Fibroblast of skin of abdomen (primary cell): ENCODE measurements around the gene FGF14.
"Not testable (repeated sequence)": the region's sequence is repeated elsewhere in the genome, so short reads cannot be mapped to it uniquely, and the experiment has no call there.

Experiments
- DNase-seq: peaks from one replicate; pipeline ENCODE4 v3.0.0-alpha.2; 2013

Gene FGF14

DNA sequence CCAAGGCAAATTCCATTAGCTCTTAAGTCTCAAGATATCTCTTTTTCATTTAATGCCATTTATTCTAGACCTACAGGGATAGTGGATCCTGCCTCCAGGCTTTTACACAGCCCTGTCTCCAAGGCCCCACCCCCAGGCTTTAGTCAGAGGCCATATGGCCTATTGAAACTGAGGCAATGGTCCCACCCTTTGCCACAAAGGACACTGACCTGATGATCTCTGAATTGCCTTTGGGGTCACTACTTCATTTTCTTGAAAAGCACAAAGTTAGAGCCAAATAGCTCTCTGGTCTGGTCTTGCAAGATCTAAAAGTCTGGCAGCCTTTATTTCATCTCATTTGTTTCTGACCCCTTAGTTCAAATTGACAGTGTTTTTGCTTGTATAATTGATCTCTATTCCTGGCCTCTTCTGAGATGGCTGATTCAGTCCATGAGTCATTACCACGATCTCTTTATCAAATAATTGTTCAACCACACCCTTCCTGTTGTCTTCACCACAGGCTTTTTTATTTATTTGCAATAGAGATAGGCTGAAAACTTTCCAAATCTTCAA, 209.8 kb downstream of the FGF14 start:
- DNase-seq: peak; percentile 4

GRCh38 chr13:102190930-102191329, 210.9 kb downstream of the FGF14 start:
- DNase-seq: no peak

GRCh38 chr13:102187313-102187712, 214.5 kb downstream of the FGF14 start:
- DNase-seq: no peak

GRCh38 chr13:102185375-102185984, 216.4 kb downstream of the FGF14 start:
- no peak for DNase-seq

- no peak for DNase-seq
Measured at GRCh38 chr13:102183509-102184182, 218.2 kb downstream of the FGF14 start.

DNA sequence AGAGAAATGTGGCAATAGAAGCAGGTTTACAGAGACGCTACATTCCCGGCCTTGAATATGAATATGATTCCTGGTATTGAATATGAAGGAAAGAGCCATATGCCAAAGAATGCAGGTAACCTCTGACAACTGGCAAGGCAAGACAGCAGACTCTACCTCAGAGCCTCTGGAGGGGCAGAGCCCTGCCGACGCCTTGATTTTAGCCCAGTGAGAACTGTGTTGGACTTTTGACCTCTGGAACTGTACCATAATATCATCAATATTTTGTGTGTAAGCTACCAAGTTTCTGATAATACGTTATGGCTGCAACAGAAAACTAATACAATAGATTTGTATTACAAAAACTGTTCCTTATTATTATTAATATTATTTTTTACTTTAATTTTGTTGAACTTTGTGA, 219.7 kb downstream of the FGF14 start:
- DNase-seq: no peak

- DNase-seq: no peak
Measured at GRCh38 chr13:102177431-102177830, 224.4 kb downstream of the FGF14 start.

GRCh38 chr13:102176846-102177245, 225.0 kb downstream of the FGF14 start:
- DNase-seq: no peak

DNA sequence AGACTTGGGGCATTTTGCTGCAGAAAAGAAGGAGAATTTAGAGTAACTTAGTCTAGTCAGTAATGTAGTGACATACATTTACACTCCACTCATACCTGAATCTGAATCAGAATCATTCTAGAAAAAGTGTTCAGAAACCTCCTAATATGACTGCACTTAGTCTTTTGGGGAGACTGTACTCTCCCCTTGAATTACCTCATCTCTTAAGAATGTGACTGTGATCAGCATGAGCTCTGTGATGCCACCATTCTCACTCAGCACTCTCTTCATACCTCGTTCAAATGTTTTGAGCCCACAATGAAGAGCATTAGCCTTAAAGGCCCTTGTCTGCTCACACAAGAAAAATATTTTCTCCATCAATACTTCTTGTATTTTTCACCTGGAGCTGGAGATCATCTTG, 229.4 kb downstream of the FGF14 start:
- DNase-seq: no peak

DNA sequence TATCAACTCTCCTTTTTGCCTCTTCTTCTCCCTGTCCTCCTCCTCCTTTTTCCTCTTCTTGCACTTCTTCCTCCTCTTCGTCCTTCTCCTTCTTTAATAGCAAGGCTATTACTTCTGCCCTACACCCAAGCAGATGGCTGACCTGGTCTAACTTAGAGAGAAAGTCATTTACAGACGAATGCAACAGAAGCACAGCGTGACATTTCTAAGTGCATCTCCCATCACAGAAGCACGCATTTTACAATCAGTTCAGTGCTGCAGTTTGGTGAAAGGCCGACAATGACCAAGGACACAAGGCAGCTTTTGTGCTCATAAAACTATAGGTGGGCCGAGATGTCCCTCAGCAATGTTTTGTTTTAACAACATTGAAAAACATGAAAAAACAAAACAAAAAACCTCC, 231.5 kb downstream of the FGF14 start:
- DNase-seq: no peak

DNA sequence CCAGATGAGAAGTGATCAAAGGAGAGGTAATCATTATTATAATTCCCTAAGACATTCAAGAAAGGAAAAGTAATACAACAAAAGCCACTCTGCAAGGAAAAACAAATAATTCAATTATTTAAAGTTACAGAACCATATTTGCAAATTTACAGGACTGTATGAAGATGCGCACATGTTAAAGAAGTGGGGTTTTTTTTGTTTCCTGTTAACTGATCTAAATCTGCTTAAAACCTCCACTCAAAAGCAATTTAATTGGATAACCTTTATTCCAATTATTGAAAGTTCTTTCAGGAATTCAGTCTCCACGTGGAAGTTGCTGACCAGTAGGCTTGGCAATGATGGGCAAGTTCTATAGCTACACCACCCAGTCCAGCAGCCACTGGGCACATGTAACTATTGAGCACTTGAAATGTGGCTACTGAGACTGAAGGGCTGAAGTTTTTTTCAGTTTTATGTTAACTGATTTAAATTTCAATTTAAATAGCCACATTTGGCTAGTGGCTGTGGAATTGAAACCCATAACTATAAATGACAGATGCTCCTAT, 232.3 kb downstream of the FGF14 start:
- DNase-seq: no peak

- DNase-seq: no peak
Measured at GRCh38 chr13:102152790-102153189, 249.1 kb downstream of the FGF14 start.

DNA sequence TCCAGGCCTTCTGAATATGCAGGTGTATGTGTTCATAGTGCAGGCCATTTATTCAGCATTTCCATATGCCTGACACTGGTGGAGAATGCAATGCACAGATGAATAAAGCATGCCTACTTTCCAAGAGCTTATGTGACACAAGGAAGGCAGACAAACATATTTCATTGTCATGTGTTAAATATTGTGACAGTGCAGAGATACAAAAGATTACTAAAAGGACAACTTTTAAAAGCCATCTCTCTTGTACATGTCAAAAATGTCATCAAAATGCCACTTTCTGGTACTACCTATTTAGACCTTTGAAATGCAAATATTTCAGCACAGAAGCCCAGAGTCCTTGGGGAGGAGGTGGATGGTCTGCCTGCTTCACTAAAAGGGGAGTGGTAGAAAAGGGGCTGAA, 254.5 kb downstream of the FGF14 start:
- no peak for DNase-seq

- DNase-seq: no peak
Measured at GRCh38 chr13:102145750-102146149, 256.1 kb downstream of the FGF14 start.

GRCh38 chr13:102142473-102142826, 259.4 kb downstream of the FGF14 start:
- DNase-seq: no peak

- DNase-seq: peak; percentile 12
Measured at GRCh38 chr13:102141625-102142472, 260.0 kb downstream of the FGF14 start.

- no peak for DNase-seq
Measured at GRCh38 chr13:102139626-102140025, 262.2 kb downstream of the FGF14 start.

DNA sequence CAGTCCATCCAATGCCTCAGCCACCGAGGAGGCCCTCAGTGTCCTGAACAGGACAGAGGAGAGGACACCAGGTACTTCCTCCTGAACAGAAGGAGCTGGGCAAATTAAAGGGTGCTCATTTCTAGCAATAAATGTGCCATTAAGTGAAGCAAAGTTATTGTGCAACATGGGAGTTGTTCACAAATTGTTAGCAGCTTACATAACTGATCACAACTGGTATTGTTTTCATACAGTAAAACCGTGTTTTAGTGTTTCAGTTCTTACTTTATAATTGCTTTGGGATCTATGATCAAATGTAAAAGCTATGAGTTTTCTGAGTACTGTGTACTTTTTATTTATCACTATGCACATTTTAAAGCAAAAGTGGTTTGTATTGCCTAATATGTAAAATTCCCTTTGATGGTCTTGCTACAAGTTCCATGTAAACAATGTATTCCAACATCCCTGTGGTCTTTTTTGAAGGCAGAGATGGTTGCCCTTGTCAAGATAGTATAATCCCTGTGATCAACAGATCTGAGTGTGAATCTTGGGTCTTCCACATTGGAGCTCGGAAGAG, 263.1 kb downstream of the FGF14 start:
- DNase-seq: no peak

DNA sequence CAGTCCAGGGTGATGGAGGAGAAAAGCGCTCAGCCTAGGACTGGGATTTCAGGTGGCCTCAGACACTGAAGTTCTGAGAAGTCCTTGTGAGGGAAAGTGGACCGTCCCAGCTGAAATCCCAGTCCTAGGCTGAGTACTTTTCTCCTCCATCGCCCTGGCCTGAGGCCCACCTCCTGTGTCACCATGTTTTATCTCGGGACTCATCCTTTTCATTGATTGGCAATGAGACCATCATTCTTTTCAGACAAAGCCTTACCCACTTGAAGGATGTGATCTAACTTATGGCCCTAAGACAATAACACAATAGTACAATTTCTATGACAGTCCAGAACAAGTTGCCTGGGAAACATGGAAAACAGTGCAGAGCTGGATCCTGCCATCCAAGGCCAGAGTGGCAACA, 263.9 kb downstream of the FGF14 start:
- not testable (repeated sequence) for DNase-seq

GRCh38 chr13:102136735-102137296, 265.0 kb downstream of the FGF14 start:
- no peak for DNase-seq

DNA sequence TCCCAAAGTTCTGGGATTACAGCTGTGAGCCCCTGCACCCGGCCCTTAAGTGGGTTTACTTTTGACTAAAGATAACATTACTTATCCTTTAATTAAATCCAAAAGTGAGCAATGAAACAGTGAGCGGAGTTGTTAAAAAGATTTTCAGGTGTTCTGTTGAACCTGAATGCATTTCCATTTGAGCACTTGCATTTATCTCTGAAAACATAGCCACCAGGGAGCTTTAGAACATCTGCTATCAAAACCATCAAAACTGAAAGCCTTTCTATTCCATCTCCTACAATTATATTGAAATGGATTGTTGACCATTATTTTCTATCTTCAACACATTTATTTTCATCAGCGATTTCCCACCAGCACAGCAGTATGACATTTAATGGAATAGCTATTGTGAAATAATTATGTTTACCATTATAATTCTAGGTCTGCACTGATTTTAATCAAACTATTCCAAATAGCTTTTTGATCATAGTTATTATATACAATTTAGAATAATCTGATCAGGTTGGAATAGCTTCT, 269.0 kb downstream of the FGF14 start:
- no peak for DNase-seq

- no peak for DNase-seq
Measured at GRCh38 chr13:102131246-102131645, 270.6 kb downstream of the FGF14 start.
